ENCODE results near the gene LRTM2.

LRTM2 gene

DNA sequence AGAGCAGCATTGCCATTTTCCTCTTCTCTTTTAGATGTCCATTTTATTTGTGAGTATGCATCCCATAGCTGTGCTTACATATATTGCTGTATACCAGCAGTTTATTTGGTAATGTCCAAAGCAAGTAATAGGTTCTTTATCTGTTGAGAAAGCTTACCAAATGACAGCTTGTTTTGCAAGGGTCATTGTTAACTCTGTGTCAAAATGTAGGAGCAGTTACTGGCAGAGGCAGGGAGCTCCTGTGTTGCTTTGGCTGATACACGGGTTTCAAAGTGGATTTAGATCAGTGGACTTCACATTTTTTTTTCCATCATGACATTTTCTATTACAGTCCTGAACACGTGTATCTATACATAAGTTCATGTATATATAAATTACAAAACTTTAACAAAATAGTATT lies 38.1 kb upstream of the LRTM2 start:
- TF ChIP-seq, protein P1, sequence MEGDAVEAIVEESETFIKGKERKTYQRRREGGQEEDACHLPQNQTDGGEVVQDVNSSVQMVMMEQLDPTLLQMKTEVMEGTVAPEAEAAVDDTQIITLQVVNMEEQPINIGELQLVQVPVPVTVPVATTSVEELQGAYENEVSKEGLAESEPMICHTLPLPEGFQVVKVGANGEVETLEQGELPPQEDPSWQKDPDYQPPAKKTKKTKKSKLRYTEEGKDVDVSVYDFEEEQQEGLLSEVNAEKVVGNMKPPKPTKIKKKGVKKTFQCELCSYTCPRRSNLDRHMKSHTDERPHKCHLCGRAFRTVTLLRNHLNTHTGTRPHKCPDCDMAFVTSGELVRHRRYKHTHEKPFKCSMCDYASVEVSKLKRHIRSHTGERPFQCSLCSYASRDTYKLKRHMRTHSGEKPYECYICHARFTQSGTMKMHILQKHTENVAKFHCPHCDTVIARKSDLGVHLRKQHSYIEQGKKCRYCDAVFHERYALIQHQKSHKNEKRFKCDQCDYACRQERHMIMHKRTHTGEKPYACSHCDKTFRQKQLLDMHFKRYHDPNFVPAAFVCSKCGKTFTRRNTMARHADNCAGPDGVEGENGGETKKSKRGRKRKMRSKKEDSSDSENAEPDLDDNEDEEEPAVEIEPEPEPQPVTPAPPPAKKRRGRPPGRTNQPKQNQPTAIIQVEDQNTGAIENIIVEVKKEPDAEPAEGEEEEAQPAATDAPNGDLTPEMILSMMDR (IDR thresholded peaks at IDR 0.05; ENCODE audit: extremely low read depth, missing control alignments), result no peak
- DNase-seq (ENCODE audit: low spot score), result no peak

DNA sequence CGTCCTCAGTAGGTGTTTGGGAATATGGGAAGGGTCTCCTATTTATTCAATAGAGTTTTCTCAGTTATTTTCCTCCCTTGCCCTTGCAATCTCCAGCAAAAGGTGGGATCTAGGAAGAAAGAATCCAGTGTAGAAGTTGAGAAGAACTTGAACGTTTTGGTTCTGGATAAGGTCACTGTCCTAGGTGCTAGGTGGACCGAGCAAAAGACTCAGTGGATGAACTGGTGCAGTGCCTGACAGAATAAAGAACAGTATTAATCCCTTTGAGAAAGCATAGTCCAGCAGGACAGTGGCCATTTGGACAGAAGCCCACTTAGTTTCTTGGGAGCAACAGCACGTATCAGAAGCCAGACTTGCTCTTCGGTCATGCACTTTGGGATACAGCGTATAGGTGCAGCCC lies 32.7 kb upstream of the LRTM2 start:
- TF ChIP-seq, protein P1 (IDR thresholded peaks at IDR 0.05; ENCODE audit: extremely low read depth, missing control alignments), result no peak
- DNase-seq (ENCODE audit: low spot score), result no peak

DNA sequence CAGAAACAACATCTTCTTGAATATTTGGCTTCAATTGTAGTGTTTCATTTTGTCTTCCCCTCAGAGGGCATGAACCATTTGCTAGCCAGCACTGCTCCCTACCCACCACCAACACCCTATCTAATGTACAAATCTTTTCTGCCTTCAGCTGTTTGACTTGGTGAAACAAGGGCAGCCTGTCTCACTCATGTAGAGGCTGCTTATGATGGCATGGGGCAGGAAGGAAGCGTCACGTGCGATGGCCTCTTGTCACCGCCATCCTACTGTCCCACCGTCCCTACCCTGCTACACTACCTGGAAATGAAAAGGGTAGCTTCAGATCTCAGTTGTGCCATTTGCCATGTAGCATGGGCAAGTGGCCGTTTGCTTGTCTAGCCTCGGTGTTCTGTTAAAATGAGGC lies 29.9 kb upstream of the LRTM2 start:
- TF ChIP-seq, protein P1 (IDR thresholded peaks at IDR 0.05; ENCODE audit: extremely low read depth, missing control alignments), result no peak

DNA sequence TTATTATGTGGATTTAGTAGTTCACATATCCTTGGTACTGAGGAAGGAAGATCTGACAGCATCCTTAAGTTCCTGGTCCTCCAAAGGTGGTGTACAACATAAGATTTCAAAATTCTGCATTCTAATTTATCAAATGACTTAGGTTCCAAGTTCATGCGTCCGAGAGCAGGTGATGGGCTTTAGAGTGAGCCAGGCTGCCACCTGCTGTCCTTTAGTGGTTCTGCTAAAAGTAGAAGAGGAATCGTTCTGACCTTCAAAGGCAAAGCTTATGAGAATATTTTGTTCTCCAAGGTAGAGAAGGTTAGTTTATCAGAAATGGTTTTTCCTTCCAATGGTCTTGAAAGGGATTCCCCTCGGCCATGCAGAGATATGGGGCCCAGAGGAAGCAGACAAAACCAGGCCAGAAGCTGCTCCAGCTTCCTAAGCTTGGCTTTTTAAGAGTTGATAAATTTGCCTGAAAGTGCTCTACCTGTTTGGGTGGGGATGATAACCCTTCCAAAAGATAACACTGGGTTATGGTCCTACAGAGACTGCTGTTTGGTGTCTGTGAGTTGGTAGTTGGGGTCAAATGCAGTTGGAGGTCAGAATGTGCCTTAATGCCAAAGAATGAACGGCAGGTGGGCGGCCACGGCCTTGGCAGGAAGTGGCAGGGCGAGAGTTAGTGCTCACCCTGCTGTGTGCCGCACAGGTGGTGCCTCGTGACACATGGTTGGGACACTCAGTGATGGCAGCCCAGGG lies 29.1 kb upstream of the LRTM2 start:
- TF ChIP-seq, protein P1 (IDR thresholded peaks at IDR 0.05; ENCODE audit: extremely low read depth, missing control alignments), result peak; percentile 27
- peak; percentile 70 for DNase-seq (ENCODE audit: low spot score)

More for the DNA sequence above, 29.9 kb upstream of the LRTM2 start:
- peak; percentile 3 for DNase-seq (ENCODE audit: low spot score)

DNA sequence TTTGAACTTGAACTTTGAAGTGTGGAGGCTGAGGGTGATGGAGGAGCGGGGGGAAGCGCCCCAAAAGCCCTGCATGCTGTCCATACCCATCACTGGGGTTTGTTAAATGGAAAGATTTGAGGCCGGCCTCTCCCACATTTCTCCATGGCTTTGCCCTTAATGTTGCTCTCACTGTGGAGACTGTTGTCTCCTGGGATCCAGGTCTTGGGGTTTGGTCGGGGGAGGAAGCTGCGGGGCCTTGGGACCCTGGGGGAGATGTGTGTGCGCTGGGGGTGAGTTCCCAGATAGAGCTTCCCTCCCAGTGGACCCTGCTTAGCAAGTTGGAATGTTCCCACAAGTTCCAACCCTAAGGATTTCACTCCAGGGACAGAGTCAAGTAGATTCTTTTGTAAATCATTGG lies 28.0 kb upstream of the LRTM2 start:
- DNase-seq (ENCODE audit: low spot score), result no peak
- TF ChIP-seq, protein P1 (IDR thresholded peaks at IDR 0.05; ENCODE audit: extremely low read depth, missing control alignments), result no peak

DNA sequence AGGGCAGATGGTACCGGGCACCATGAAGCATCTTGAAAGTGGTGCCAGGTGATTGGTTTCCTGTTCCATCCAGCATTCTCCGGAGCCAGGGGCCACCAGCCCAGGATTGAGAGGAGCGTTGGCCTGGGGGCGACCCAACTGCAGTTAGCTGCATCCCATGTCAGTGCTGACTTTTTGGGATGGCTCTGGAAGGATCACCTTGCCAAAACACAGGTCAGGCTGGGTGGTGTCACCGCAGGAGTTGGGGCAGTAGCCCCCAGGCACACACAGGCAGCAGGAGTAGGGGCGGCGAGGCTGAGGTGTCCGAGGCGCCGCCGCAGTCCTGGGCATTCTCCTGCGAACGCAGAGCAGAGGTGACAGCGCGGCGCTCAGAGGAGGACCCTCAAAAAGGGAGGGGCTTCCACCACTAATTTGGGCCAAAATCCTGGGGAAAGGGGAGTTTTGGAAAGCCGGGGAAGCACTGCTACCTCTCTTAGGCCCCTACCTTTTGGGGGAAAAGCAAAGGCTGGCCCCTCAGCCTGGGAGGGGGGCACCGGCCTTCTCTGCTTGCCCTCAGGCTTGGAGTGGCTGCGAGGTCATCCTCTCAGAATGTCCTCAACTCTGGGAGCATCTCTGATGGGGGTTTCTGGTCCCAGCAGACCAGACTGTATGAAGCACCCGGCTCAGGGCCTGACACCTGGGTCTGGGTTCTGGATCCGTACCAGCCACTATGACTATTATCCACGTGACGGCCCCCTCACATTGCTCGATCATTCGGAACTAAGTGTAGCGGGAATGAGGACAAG lies 26.7 kb upstream of the LRTM2 start:
- DNase-seq (ENCODE audit: low spot score), result peak; percentile 4
- TF ChIP-seq, protein P1 (IDR thresholded peaks at IDR 0.05; ENCODE audit: extremely low read depth, missing control alignments), result no peak

DNA sequence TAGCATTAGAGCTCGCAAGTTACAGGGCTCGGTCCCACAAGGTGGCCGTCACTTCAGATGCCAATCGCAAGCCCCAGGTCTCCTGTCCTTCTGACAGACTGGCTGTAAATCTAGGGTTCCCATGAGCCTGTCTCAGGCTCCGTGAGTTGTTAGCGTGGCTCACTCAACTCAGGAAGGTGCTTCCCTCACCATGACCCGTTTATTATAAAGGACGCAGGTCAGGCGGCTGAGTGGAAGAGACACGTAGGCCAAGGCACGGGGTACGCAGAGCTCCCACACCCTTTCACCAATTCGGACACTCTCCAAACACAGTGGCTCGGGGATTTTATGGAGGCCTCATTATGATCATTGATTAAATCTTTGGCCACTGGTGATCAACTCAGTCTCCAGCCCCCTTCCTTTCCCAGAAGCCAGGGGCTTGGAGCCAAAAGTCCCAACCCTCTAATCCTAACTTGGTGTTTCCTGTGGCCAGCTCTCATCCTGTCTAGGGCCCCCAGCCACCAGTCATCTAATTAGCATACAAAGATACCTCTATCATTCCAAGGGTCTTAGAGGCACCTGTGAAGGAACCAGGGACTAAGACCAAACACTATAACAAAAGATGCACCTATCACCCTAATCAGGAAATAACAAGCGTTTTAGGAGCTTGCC lies 25.8 kb upstream of the LRTM2 start:
- TF ChIP-seq, protein P1 (IDR thresholded peaks at IDR 0.05; ENCODE audit: extremely low read depth, missing control alignments), result no peak
- no peak for DNase-seq (ENCODE audit: low spot score)
